Endothelial cell (in vitro differentiated cells): ENCODE data around the gene CMIP. TPM values are rescaled to one million over a fixed set of nuclear protein-coding genes. Genes with fewer than 3 reads are reported as not detected.

Experiments
- DNase-seq: peaks from one replicate; pipeline ENCODE4 v3.0.0; 2021; ENCODE audit warnings: low spot score
- H3K27ac Mint-ChIP-seq: one replicate; pipeline ENCODE4 v1.8.0; 2021; ENCODE audit warnings: mixed read lengths, inconsistent platforms; ENCODE audit not compliant: unreplicated experiment
- H3K27me3 Mint-ChIP-seq: one replicate; pipeline ENCODE4 v1.8.0; 2021; ENCODE audit warnings: mild to moderate bottlenecking, moderate library complexity, mixed read lengths, inconsistent platforms; ENCODE audit not compliant: unreplicated experiment
- H3K36me3 Mint-ChIP-seq: one replicate; pipeline ENCODE4 v1.8.0; 2021; ENCODE audit warnings: mild to moderate bottlenecking, low read depth, mixed read lengths, inconsistent platforms; ENCODE audit not compliant: unreplicated experiment
- H3K4me1 Mint-ChIP-seq: one replicate; pipeline ENCODE4 v1.8.0; 2021; ENCODE audit warnings: mild to moderate bottlenecking, mixed read lengths, inconsistent platforms; ENCODE audit not compliant: unreplicated experiment
- H3K4me3 Mint-ChIP-seq: one replicate; pipeline ENCODE4 v1.8.0; 2021; ENCODE audit warnings: mild to moderate bottlenecking, mixed read lengths, inconsistent platforms; ENCODE audit not compliant: unreplicated experiment
- H3K9me3 Mint-ChIP-seq: one replicate; pipeline ENCODE4 v1.8.0; 2021; ENCODE audit warnings: mixed read lengths, inconsistent platforms; ENCODE audit not compliant: unreplicated experiment
- CTCF ChIP-seq: fragments of 200-600 bp; sonication (generic); IDR thresholded peaks from one replicate; pipeline ENCODE4 v1.5.0; 2021; ENCODE audit warnings: antibody characterized with exemption; ENCODE audit not compliant: unreplicated experiment
- total RNA-seq: library from RNA; stranded (reverse); fragmentation: NEBNext Ultra II Directional; extraction: Animal tissue kit (Norgen Biotek cat#: 25700); gene quantifications from one replicate; pipeline ENCODE4 v1.2.1, GENCODE V29; 2021; ENCODE audit not compliant: unreplicated experiment

CMIP gene
- total RNA-seq, 1 donor from 2014 or later = 98.9 TPM

GRCh38 chr16:81572386-81573144 is 128.0 kb downstream of the CMIP start:
- Mint-ChIP-seq H3K9me3 (no peaks in the 10 kb centered on the region), H3K36me3 (peaks cover 8% of the 10 kb centered on the region), H3K4me1 (peaks cover 3% of the 10 kb centered on the region), H3K27ac (no peak overlapping the region), H3K4me3 (no peak overlapping the region), H3K27me3 (peaks cover 7% of the 10 kb centered on the region)
- no peak for TF ChIP-seq CTCF
- DNase-seq = no peak

GRCh38 chr16:81573533-81574020 is 129.0 kb downstream of the CMIP start:
- H3K27ac Mint-ChIP-seq = no peak overlapping the region
- no peak overlapping the region for H3K4me3 Mint-ChIP-seq
- peaks cover 3% of the 10 kb centered on the region for H3K4me1 Mint-ChIP-seq
- H3K36me3 Mint-ChIP-seq = peaks cover 8% of the 10 kb centered on the region
- no peaks in the 10 kb centered on the region for H3K9me3 Mint-ChIP-seq
- no peak for TF ChIP-seq CTCF
- H3K27me3 Mint-ChIP-seq = peaks cover 7% of the 10 kb centered on the region
- no peak for DNase-seq

GRCh38 chr16:81574168-81574567 is 129.6 kb downstream of the CMIP start:
- no peak overlapping the region for H3K4me3 Mint-ChIP-seq
- H3K9me3 Mint-ChIP-seq = no peaks in the 10 kb centered on the region
- peaks cover 8% of the 10 kb centered on the region for H3K36me3 Mint-ChIP-seq
- no peak for DNase-seq
- TF ChIP-seq CTCF = no peak
- peaks cover 3% of the 10 kb centered on the region for H3K4me1 Mint-ChIP-seq
- no peak overlapping the region for H3K27ac Mint-ChIP-seq
- peaks cover 8% of the 10 kb centered on the region for H3K27me3 Mint-ChIP-seq

- no peak overlapping the region for H3K27ac Mint-ChIP-seq
- H3K36me3 Mint-ChIP-seq = no peaks in the 10 kb centered on the region
- no peaks in the 10 kb centered on the region for H3K4me1 Mint-ChIP-seq
- H3K4me3 Mint-ChIP-seq = no peak overlapping the region
- no peaks in the 10 kb centered on the region for H3K9me3 Mint-ChIP-seq
- TF ChIP-seq CTCF = no peak
- H3K27me3 Mint-ChIP-seq = peaks cover 10% of the 10 kb centered on the region
- DNase-seq = no peak
Measured at GRCh38 chr16:81575307-81575706, 130.7 kb downstream of the CMIP start.

GRCh38 chr16:81575834-81576233 is 131.2 kb downstream of the CMIP start:
- peaks cover 10% of the 10 kb centered on the region for H3K27me3 Mint-ChIP-seq
- TF ChIP-seq CTCF = no peak
- H3K36me3 Mint-ChIP-seq = no peaks in the 10 kb centered on the region
- no peaks in the 10 kb centered on the region for H3K9me3 Mint-ChIP-seq
- H3K27ac Mint-ChIP-seq = no peak overlapping the region
- no peak overlapping the region for H3K4me3 Mint-ChIP-seq
- H3K4me1 Mint-ChIP-seq = peaks cover 1% of the 10 kb centered on the region
- no peak for DNase-seq
